ENCODE results near the gene AOX1. TPM values are rescaled to one million over a fixed set of nuclear protein-coding genes. Genes with fewer than 3 reads are reported as not detected.

AOX1 gene
- polyA plus RNA-seq, 1 of the 3 experiments (the other 2 are of a cell fraction) = 3.3 TPM

DNA sequence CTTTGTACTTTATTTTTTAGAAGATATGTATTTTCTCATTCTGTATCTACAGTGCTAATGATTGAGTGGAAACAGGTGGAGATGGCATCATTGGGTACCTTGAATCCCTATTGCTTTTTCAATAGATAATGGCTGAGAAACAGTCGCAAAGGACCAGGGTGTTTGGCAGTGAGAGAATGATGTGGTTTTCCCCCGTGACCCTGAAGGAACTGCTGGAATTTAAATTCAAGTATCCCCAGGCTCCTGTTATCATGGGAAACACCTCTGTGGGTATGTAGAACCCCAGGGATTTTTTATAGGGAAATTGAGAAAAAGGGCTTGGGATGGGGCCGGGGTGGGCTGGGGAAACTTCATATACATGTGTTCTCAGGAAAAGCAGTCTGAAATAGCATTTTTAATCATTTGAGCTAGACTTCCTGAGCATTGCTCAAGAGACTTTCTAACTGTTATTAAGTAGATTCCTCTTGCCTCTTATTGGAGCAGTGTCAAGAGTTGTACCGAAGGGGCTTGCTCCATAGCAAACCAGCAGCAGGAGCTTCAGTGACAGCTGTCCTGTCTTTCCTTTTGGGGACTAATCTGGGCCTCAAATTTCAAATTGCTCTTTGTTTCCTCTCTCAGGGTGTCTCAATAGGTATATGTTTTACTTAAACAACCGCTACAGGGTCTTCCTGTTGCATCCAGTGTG is 18.9 kb downstream of the AOX1 start:
- Histone ChIP-seq H3K9ac (no peak overlapping the region), H3K27me3 (ENCODE audit: insufficient read depth) (no peaks in the 10 kb centered on the region), H3K79me2 (ENCODE audit: insufficient read depth) (no peaks in the 10 kb centered on the region), H3K9me2 (no peaks in the 10 kb centered on the region), H3K9me3 (no peaks in the 10 kb centered on the region; the same call in 1 of the 2 replicates), H3K4me3 (ENCODE audit: low read depth in 2 of 2, low read length in 1 of 2) (no peak overlapping the region), H4K20me1 (ENCODE audit: insufficient read depth) (no peaks in the 10 kb centered on the region), H3F3A (replicated peaks; ENCODE audit: insufficient read depth) (peaks cover 15% of the 10 kb centered on the region), H3K27ac (ENCODE audit: low read depth in 2 of 2, low read length in 1 of 2) (peak overlapping the region in 1 of 2 experiments; percentile 14; a peak in 1 of 4 replicates), H3K4me2 (peak overlapping the region; percentile 14; the same call in 1 of the 2 replicates), H3K4me1 (ENCODE audit: control insufficient read depth in 1 of 2, insufficient read depth in 2 of 2, low read depth in 1 of 2, low read length in 1 of 2) (peaks cover 0 to 20% of the 10 kb centered on the region in 2 experiments; a peak in 1 of 4 replicates), H2AFZ (ENCODE audit: low read depth) (0 out of 2 replicates have a peak overlapping the region, but pooled peaks have one; percentile 48), H3K36me3 (replicated peaks in 1 of 2; ENCODE audit: control insufficient read depth in 1 of 2, insufficient read depth in 2 of 2, low read length in 1 of 2) (no peaks in the 10 kb centered on the region)
- CTCF ChIA-PET = interaction anchor here (0.6 to 2.2 kb wide), 3 partner anchors 12 to 573 kb away, joined by 3 to 5 read pairs (median 3); no protein-coding TSS in a partner anchor
- no peak for TF ChIP-seq USF1 (IDR thresholded peaks at IDR 0.05; ENCODE audit: borderline replicate concordance, low read depth)
- no peak for TF ChIP-seq GATA2 (CRISPR knock-in tag; IDR thresholded peaks at IDR 0.05)
- TF ChIP-seq, protein P1, sequence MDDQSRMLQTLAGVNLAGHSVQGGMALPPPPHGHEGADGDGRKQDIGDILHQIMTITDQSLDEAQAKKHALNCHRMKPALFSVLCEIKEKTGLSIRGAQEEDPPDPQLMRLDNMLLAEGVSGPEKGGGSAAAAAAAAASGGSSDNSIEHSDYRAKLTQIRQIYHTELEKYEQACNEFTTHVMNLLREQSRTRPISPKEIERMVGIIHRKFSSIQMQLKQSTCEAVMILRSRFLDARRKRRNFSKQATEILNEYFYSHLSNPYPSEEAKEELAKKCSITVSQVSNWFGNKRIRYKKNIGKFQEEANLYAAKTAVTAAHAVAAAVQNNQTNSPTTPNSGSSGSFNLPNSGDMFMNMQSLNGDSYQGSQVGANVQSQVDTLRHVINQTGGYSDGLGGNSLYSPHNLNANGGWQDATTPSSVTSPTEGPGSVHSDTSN (IDR thresholded peaks at IDR 0.05) = no peak
- no peak for TF ChIP-seq JUND (IDR thresholded peaks at IDR 0.05)
- TF ChIP-seq GABPA (IDR thresholded peaks at IDR 0.05; ENCODE audit: low read depth) = no peak
- TF ChIP-seq TCF12 (IDR thresholded peaks at IDR 0.05) = no peak
- TF ChIP-seq, protein P2, sequence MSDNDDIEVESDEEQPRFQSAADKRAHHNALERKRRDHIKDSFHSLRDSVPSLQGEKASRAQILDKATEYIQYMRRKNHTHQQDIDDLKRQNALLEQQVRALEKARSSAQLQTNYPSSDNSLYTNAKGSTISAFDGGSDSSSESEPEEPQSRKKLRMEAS (IDR thresholded peaks at IDR 0.05; ENCODE audit: low read depth) = no peak
- TF ChIP-seq RCOR1 (IDR thresholded peaks at IDR 0.05; ENCODE audit: low read length) = no peak
- no peak for TF ChIP-seq RXRA (IDR thresholded peaks at IDR 0.05; ENCODE audit: borderline replicate concordance, low read depth)
- TF ChIP-seq SIN3A (IDR thresholded peaks at IDR 0.05; ENCODE audit: borderline replicate concordance, low read depth, low read length) = no peak
- no peak for TF ChIP-seq SMC3 (IDR thresholded peaks at IDR 0.05; ENCODE audit: low read depth, low read length)
- TF ChIP-seq FOXJ3 (CRISPR knock-in tag; IDR thresholded peaks at IDR 0.05) = no peak
- POLR2A ChIA-PET = no interaction called here
- no peak for DNase-seq
- 86% methylated on average over 5 of the region's 5 CpGs for WGBS (ENCODE audit: low lambda C conversion rate)

DNA sequence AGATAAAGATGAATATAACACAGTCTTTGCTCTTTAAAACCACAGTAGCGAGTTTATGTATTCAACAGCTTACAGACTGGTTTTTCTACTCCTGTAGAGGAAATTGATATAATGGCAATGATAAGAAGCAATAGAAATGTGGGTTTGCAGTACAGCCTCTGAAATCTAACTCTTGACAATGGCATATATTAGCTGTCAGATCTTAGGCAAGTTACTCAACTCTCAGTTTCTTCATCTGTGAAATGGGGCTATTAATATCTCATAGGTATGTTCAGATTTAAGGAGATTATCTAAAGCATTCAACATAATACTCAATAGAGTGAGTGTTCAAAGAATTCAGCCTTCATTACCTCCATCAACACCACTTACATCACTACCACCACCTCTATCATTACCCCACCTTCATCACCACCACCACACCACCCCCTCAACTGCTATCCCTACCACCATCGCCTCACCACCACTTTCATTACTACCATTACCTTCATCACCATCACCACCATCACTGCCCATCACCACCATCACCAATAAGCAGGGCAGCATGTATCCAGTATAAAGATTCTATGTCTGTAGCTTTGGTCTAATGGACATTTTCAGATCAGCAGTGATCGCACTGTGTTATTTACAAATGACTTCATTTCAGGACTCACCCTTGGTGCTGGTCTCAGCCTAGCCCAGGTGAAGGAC is 22.7 kb downstream of the AOX1 start:
- POLR2A ChIA-PET = no interaction called here
- Histone ChIP-seq H2AFZ (ENCODE audit: low read depth) (no peak overlapping the region; the same call in 1 of the 2 replicates), H3K4me3 (ENCODE audit: low read depth in 2 of 2, low read length in 1 of 2) (peak overlapping the region in 1 of 2 experiments; percentile 41; a peak in 1 of 4 replicates), H3K4me1 (ENCODE audit: control insufficient read depth in 1 of 2, insufficient read depth in 2 of 2, low read depth in 1 of 2, low read length in 1 of 2) (peaks cover 0 to 11% of the 10 kb centered on the region in 2 experiments; a peak in 2 of 4 replicates), H3K4me2 (peak overlapping the region; percentile 41), H3F3A (replicated peaks; ENCODE audit: insufficient read depth) (peaks cover 17% of the 10 kb centered on the region), H3K27me3 (ENCODE audit: insufficient read depth) (no peaks in the 10 kb centered on the region), H3K9ac (no peak overlapping the region), H3K9me2 (no peaks in the 10 kb centered on the region), H3K27ac (ENCODE audit: low read depth in 2 of 2, low read length in 1 of 2) (peak overlapping the region in 1 of 2 experiments; percentile 79; a peak in 2 of 4 replicates), H3K9me3 (no peaks in the 10 kb centered on the region; the same call in 1 of the 2 replicates), H3K36me3 (replicated peaks in 1 of 2; ENCODE audit: control insufficient read depth in 1 of 2, insufficient read depth in 2 of 2, low read length in 1 of 2) (no peaks in the 10 kb centered on the region), H3K79me2 (ENCODE audit: insufficient read depth) (no peaks in the 10 kb centered on the region), H4K20me1 (ENCODE audit: insufficient read depth) (no peaks in the 10 kb centered on the region)
- no peak for DNase-seq
- 66% methylated on average over 3 of the region's 3 CpGs for WGBS (ENCODE audit: low lambda C conversion rate)
- CTCF ChIA-PET = interaction anchor here (1.6 kb wide), 1 partner anchor 94 kb away, joined by 4 read pairs; no protein-coding TSS in a partner anchor
- TF ChIP-seq, protein P1 (IDR thresholded peaks at IDR 0.05) = no peak
- no peak for TF ChIP-seq REST (IDR thresholded peaks at IDR 0.05; ENCODE audit: low read depth, low read length)
- TF ChIP-seq, protein P3, sequence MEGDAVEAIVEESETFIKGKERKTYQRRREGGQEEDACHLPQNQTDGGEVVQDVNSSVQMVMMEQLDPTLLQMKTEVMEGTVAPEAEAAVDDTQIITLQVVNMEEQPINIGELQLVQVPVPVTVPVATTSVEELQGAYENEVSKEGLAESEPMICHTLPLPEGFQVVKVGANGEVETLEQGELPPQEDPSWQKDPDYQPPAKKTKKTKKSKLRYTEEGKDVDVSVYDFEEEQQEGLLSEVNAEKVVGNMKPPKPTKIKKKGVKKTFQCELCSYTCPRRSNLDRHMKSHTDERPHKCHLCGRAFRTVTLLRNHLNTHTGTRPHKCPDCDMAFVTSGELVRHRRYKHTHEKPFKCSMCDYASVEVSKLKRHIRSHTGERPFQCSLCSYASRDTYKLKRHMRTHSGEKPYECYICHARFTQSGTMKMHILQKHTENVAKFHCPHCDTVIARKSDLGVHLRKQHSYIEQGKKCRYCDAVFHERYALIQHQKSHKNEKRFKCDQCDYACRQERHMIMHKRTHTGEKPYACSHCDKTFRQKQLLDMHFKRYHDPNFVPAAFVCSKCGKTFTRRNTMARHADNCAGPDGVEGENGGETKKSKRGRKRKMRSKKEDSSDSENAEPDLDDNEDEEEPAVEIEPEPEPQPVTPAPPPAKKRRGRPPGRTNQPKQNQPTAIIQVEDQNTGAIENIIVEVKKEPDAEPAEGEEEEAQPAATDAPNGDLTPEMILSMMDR (IDR thresholded peaks at IDR 0.05) = no peak
- TF ChIP-seq GABPA (IDR thresholded peaks at IDR 0.05; ENCODE audit: low read depth) = no peak
- TF ChIP-seq MEF2A (IDR thresholded peaks at IDR 0.05; ENCODE audit: borderline replicate concordance, low read depth) = no peak
- no peak for TF ChIP-seq RAD21 (IDR thresholded peaks at IDR 0.05; ENCODE audit: low read length)
